ENCODE results near the gene ADGRE3.

DNA sequence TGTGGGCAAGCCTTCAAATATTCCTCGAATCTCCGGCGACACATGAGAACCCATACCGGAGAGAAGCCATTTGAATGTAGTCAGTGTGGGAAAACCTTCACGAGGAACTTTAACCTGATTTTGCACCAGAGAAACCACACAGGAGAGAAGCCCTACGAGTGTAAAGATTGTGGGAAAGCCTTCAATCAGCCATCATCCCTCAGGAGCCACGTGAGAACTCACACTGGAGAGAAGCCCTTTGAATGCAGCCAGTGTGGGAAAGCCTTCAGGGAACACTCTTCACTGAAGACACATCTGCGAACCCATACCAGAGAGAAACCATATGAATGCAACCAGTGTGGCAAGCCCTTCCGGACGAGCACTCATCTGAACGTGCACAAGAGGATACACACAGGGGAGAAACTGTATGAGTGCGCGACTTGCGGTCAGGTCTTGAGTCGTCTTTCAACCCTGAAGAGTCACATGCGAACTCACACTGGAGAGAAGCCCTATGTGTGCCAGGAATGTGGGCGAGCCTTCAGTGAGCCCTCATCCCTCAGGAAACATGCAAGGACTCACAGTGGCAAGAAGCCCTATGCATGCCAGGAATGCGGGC lies 44.0 kb upstream of the ADGRE3 start:
- TF ChIP-seq, protein P1, sequence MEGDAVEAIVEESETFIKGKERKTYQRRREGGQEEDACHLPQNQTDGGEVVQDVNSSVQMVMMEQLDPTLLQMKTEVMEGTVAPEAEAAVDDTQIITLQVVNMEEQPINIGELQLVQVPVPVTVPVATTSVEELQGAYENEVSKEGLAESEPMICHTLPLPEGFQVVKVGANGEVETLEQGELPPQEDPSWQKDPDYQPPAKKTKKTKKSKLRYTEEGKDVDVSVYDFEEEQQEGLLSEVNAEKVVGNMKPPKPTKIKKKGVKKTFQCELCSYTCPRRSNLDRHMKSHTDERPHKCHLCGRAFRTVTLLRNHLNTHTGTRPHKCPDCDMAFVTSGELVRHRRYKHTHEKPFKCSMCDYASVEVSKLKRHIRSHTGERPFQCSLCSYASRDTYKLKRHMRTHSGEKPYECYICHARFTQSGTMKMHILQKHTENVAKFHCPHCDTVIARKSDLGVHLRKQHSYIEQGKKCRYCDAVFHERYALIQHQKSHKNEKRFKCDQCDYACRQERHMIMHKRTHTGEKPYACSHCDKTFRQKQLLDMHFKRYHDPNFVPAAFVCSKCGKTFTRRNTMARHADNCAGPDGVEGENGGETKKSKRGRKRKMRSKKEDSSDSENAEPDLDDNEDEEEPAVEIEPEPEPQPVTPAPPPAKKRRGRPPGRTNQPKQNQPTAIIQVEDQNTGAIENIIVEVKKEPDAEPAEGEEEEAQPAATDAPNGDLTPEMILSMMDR (IDR thresholded peaks at IDR 0.05) = no peak
- TF ChIP-seq POLR2A (IDR thresholded peaks at IDR 0.05) = no peak

All from prostate gland (tissue), 2 donors.